Measurements from ENCODE around the gene BHMT2.

DNA sequence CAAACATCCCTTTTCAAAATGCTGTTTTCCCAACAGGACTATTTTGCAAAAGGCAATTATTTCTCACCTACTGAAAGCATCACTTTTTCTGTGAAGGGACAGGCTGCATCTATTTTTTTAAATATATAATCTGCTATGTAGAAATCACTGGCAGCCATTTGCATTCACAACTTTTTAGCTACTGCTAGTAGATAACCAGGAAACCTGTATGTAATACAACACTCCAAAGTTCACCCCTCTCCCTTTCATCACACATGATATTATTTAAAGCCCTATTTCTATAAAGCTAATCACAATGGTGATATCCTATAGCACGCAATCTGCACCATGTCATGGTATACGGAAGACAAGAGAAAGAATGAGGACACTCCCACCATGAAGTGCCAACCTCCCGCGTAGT is 9.9 kb upstream of the BHMT2 start:
- TF ChIP-seq, protein P1, sequence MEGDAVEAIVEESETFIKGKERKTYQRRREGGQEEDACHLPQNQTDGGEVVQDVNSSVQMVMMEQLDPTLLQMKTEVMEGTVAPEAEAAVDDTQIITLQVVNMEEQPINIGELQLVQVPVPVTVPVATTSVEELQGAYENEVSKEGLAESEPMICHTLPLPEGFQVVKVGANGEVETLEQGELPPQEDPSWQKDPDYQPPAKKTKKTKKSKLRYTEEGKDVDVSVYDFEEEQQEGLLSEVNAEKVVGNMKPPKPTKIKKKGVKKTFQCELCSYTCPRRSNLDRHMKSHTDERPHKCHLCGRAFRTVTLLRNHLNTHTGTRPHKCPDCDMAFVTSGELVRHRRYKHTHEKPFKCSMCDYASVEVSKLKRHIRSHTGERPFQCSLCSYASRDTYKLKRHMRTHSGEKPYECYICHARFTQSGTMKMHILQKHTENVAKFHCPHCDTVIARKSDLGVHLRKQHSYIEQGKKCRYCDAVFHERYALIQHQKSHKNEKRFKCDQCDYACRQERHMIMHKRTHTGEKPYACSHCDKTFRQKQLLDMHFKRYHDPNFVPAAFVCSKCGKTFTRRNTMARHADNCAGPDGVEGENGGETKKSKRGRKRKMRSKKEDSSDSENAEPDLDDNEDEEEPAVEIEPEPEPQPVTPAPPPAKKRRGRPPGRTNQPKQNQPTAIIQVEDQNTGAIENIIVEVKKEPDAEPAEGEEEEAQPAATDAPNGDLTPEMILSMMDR (IDR thresholded peaks at IDR 0.05), result no peak
- no peak for TF ChIP-seq POLR2A (IDR thresholded peaks at IDR 0.05)

All from testis (tissue), 2 donors.